HG03039 (cell line): Measurements from ENCODE around the gene ATXN7.
A peak's percentile ranks its signal among the peaks of the same experiment; 100 is the strongest.

ENCODE experiments used
- ATAC-seq: cut with Tn5 transposase; IDR thresholded peaks from one replicate; pipeline ENCODE4 v1.9.1; 2021; ENCODE audit warnings: mild to moderate bottlenecking, moderate library complexity; ENCODE audit not compliant: unreplicated experiment

ATXN7 gene

DNA sequence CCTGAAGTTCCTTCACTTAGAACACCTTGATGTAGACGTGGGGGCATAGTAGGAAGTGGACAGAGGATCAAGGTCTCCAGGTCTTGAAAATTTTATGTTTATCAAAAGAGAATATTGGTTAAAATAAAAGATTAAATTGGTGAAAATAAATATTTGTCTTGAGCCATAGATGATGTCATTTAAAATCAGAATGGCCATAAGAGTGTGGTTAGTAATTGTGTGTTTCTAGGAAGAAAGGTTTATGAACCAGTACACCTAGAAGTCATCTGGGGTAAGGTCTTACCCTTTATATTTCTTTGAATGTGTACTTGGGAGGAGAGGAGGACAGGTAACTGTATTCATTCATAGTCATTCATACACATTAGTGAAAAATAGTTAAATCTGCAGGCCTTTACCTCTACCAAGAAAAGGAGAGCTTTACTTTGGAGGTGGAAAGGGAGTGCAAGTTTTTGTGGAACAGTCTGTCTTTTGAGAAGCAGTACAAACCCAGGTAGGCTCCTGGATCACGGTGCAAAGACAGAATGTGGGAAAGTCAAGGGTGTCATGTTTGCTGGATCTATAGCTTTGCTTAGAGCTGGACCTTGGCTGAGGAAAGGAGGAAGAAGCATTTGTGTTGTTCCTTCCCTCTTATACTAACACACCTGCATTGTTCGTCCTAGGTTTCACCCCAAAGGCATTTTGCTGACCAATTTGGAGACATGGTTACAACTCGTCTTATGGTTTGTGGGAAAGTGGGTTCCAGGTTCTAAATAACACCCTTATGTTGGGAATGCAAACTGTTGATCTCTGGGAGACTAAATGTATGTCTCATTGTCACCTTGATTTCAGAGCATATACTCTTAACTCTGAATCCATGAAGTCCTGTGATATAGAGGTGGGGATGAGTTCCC, 42.3 kb downstream of the ATXN7 start:
- no peak for ATAC-seq

DNA sequence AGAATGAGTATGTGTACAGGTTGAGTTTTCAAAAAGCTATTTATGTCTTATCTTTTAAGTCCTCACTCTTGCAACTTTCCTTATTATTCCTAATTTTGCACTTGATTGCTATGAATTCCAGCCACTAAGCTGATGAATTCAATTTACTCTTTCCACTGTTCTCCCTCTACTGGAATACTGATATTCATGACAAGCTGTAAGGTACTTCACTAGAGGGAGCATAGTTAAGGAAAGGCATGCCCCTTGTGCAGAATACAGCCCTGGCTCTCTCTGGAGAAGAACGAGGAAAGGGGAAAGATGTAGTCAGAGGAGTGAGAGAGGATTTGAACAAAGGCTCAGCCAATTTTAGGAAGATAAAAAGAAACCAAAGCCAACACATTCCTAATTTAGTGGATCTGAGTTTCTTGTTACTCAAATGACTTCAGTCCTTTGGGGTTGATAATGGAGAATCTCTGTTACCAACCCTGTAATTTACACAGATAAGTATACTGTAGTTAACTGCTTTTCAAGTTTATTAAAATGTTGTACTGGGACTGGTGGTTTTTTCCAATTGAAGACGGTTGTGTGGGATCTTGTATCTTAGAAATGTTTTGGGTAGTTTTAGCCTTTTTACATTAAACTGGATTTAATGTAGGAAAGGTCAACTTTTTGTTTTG, 44.5 kb downstream of the ATXN7 start:
- no peak for ATAC-seq

DNA sequence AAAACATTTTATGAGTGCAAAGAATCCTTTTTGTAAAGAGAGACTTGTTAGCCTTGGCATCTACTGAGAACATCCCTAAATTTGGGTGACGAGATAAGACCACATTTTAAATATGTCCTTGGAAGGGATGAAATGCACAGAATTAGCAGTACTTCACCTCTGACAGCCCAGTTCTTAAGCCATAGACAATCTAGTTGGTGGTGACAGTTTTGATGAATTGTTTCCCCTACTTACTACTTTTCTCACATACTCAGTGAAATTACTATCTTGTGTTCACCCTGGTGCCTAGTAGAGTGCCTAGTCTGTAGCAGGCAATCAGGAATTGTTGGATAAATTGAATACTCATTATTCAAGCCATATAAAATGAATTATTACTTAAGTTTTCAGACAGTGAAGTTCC, 45.1 kb downstream of the ATXN7 start:
- ATAC-seq, result no peak

DNA sequence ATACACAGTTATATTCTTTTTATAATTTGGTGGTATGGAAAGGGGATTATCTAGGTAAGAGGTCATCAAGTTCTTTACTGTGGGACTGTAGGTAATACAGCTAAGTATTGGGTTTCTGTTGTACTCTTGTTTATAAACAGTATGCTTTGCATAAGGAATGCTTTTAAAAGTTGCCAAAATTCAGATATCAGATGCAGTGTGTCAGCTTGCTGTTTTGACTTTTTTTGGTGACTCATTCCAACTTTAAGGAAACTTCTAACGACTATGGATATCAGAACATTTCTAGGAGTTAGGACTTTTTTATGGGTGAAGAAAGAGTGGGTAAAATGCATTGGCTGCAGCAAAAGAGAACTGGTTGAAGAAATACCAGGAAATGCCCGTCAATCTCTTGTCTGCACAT, 45.8 kb downstream of the ATXN7 start:
- ATAC-seq, result no peak

DNA sequence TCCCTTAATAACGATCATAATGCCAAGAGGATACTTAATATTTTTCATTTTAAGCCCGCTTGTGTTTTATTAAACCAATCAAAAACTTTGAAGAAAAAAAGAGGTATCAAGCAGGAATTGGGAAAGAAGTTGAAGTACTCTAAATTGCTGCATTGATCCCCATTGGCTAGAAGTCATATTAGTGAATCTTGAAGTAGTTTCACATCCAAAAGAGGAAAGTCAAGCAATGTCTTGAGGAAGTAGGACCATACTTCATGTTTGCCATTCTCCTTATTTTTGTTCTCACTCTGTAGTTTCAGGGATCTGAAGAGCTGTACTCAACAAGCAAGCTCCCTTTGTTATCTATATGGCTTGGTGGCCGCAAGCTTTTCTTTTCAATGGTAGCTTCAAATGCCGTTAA, 46.3 kb downstream of the ATXN7 start:
- ATAC-seq, result no peak

DNA sequence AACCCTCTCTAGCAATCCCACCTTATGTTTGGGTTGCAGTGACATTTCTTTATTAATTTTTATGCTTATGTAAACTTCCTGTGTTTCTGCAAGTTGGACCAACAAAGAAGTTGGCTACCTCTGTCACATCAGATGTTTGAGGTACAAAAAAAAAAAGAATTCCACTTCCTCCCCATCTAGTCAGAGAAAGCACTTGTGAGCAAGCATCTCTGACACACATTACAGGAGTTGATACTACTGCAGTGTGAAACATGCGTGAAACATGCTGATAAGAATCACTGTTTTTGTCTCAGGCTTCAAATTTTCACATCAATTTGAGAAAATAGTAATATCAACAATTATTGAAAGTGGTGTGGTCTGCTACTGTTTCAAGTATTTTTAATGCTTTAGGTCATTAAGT, 47.2 kb downstream of the ATXN7 start:
- no peak for ATAC-seq

DNA sequence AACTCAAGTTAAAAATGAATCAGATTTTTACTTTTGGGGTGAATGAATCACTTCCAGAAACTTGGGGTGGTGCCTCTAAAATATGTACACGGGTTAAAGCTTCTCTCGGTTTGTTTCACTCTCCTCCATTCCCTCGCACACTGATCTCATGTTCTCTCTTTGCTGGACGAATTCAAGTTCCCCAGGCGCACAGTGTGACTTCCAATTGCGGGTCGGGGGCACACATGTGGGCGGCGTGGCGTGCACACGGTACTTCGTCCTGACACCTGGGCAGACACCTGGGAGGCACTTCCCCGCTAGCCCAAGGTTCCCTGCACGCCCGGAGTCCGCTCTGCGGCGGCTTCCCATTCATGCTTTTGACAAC, 47.8 kb downstream of the ATXN7 start:
- ATAC-seq, result no peak

DNA sequence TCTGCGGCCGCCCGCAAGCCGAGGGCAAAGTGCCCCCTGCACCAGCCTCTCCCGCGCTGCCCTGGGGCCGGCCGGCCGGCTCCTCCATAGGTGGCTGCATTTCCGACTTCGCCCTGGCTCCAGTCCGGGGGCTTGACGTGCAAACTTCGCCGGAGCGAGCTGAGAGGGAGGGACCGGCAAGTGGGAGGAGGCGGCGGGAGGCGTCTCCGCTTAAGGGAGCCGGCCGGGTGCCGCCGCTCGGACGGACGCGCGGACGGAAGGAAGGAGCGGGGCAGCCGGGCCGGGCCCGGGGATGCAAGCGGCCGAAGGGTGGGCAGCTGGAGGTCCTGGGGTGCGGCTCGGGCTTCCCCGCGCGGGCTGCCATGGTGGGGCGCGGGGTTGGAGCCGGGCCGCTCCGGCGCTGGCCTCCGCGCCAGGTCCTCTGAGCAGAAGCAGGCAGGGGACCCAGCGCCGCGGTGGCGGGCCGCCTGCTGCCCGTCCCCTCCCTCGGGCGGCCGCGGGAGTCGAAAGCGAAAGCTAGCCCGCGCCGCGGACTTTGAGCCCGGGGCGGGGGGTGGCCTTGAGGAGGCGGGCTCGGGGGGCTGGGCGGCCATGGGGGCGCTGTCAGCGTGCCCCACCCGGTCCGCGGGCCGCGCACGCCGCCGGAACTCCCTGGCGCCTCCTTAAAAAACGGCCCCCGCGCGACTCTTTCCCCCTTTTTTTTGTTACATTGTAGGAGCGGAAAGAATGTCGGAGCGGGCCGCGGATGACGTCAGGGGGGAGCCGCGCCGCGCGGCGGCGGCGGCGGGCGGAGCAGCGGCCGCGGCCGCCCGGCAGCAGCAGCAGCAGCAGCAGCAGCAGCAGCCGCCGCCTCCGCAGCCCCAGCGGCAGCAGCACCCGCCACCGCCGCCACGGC, 48.5 kb downstream of the ATXN7 start, which contains the start of gene SCAANT1:
SCAANT1 (minus strand) TSS at position 511 of the 895 bp plus-strand sequence.
- ATAC-seq, result peak; percentile 73

DNA sequence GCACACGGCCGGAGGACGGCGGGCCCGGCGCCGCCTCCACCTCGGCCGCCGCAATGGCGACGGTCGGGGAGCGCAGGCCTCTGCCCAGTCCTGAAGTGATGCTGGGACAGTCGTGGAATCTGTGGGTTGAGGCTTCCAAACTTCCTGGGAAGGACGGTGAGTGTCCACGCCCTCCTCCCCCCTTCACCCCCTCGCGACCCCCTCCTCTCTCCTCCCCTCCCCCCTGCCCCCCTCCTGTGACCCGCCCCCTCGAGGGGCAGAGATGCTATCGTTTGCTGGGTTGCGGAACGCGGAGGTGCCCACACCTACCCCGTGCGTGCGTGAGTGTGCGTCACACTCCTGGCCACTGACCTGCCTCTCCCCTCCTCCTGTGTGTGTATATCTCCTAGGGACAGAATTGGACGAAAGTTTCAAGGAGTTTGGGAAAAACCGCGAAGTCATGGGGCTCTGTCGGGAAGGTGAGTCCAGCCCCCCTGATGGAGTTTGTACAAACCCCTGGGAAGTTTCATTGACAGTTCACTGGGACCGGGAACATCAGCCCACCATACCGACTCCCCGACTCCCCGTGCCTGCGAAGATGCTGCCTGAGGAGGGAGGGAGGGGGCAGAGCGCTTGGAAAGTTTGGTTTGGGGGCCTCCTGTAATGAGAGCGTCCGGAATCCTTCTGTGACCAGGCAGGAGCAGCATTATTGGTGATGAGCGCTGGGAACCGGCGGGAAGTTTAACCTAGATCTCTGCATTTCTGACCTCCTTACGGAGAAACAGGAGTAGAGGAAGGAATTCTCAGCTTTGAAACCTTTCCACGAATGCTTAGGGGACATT, 49.3 kb downstream of the ATXN7 start:
- peak; percentile 9 for ATAC-seq

DNA sequence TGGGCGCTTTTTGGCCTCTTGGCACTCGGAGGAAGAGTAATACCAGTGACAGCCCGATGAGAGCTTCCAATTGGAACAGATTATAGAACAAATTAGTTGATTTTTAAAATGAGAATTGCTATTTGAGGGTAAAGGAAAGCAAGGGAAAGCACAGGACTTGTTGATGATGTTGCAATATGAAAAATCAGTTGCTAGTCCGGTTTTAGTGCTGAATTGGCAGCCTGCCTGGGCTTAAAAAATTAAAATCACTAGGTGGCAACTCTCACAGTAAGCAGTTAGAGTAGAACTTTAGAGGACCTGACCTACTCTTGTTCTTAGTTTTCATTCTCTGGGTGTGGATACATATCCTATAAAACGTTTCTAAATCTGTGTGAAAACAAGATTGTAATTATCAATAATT, 50.6 kb downstream of the ATXN7 start:
- ATAC-seq, result no peak

DNA sequence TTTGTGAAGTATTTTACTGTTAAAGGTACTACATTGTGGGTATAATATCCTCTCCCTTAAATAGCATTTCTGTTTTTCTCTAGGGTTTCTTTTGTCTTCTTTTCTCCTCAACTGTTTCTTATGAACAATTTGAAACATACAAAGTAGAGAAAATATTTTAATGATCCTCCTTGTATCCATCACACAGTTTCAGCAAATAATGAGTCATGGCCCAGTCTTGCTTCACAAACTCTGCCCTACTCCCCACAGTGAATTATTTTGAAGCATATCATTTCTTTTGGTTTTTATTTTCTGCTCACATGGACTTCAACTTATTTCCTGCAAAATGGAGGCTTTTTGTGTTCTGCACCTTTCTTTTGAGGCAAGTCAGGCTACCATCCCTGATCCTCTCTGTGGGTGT, 54.7 kb downstream of the ATXN7 start:
- ATAC-seq, result no peak

DNA sequence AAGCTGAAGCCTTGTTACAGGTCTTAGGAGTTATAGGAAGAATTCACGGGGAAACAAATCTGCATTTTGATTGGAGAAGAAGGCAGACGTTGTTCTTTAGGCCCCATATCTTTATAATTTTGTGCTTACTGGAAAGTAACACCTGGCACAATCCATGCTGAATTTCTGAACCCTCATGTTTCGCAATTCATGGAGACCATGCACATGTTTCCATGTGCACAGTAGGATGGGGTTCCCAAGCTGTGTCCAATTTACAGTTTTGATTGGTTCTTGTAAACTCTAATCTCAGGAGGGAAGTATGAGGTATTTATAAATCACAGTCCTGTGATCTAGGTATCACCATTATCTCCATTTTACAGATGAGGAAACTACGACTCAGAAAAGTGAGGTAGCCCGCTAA, 56.3 kb downstream of the ATXN7 start:
- no peak for ATAC-seq

DNA sequence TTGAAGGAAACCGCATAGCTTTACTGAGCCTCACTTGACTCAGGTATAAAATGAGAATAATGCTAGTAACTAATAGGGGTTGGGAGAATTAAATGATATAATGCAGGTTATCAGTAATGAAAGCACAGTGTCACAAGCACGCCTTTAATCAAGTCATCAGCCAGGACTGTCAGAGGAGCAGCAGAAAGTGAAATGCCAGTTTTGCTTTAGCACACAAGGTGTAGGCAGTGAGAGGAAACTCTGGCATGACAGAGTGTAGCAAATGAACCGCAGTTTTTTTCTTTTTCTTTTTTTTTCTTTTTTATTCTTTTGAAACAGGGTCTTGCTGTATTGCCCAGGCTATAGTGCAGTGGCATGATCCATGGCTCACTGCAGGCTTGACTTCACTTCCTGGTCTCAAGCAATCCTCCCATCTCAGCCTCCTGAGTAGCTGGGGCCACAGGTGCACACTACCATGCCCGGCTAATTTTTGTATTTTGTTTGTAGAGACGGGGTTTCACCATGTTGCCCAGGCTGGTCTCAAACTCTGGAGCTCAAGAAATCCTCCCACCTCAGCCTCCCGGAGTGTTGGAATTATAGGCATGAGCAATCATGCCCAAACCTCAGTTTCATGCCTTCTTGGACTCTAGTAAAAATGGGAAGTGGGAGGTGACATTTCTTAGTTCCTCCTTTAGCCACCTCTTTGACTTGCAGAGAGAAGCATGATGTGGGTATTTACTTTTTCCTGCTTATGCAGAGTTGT, 58.2 kb downstream of the ATXN7 start:
- ATAC-seq, result peak; percentile 69

DNA sequence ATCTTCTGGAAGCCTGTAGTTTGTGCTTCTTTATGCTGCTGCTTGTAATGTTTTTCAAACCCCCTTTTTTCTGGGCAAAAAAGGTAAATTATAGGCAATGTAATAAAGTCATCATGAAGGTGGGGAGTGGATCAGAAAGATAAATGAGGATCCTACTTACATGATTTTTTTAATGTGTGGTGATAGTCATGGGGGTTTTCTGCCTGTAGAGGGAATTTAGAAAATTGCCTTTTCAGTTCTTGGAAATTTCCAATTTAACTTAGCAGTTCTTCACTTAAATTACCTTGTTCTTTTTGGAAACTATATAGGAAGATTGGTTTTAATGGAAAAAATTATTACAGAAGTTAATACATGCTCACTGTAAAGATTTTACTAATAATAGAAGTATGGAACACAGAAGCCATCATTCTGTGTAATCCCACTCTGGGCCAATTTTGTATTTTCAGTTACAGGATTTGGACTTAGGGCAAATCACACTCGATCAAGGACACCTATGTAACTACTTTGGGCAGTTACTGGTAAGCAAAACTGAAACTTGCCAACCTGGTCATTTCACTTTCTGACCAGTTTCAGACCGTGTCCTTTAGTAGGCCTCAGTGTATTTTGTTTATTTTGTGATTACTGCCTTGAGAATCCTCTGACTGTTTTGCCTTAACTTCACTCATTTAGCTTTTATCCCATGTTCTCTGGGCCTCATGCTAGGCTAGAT, 59.0 kb downstream of the ATXN7 start:
- ATAC-seq, result no peak

DNA sequence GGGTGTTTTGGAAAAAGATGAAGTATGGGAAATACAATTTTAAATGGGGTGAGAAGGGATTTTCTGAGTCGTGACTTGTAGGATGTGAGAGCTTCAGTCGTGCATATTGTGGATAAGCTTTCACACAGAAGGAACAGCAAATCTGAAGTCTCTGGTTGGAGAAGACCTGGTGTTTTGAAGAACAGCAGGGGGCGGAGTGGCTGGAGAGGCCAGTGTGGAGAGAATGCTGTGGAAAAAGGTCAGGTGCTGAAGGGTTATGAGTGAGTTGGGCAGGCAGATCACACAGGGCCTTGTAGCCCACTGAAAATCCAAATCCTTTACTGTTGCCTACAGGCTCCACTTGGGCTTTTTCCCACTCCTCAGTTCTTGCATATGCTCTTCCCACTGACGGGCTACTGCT, 62.6 kb downstream of the ATXN7 start:
- no peak for ATAC-seq

DNA sequence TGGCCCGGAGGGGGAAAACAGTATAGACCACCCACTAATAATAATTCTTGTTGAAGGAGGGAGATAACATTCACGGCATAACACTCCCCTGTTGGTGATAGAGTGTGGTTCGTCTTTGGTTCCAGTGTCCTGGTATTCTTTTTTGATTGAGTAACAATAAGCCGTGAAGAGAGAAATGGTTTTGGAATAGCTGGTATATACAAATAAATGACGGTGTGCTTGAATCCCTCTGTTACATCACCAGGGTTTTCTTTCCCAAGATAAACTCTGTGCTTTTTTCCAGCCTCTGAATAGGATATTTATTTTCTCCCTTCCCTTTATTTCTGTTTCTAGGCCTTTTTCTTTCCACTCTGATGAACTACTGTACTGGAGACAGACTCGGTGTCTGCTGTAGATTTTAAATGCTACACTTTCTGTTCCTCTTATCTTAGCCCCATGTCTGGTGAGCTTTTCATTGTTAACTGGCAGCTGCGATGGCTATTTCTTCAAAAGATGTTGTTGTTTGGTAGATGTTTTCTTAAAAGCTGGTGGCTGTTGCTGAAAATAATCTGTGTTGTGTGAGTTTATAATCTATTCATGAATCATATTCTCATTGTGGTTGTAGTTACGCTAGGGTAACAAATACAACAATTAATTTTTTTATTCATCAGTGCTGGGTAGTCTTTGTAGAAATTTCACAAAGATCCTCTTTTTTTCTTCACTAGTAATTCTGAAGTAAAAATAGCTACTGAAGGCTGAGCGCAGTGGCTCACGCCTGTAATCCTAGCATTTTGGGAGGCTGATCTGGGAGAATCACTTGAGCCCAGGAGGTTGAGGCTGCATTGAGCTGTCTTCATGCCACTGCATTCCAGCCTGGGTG, 64.0 kb downstream of the ATXN7 start:
- peak; percentile 53 for ATAC-seq

DNA sequence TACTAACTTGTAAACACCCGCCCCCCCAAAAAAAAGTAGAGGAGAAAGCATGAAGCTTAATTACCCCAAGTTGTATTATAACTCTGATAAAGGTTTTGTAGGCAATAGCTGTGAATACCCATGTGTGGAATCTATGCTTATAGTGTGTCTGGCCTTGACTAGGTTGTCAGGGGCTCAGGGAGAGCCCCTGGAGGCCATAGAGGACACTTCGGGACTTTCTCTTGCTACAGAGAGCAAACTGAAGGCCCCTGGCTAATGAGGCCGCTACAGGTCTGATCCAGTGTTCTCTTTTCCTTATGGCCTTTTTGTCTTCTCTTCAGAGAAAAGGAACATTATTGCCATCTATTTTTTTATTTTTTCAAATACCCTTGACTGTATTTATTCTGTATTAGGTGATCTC, 67.6 kb downstream of the ATXN7 start:
- ATAC-seq, result no peak

DNA sequence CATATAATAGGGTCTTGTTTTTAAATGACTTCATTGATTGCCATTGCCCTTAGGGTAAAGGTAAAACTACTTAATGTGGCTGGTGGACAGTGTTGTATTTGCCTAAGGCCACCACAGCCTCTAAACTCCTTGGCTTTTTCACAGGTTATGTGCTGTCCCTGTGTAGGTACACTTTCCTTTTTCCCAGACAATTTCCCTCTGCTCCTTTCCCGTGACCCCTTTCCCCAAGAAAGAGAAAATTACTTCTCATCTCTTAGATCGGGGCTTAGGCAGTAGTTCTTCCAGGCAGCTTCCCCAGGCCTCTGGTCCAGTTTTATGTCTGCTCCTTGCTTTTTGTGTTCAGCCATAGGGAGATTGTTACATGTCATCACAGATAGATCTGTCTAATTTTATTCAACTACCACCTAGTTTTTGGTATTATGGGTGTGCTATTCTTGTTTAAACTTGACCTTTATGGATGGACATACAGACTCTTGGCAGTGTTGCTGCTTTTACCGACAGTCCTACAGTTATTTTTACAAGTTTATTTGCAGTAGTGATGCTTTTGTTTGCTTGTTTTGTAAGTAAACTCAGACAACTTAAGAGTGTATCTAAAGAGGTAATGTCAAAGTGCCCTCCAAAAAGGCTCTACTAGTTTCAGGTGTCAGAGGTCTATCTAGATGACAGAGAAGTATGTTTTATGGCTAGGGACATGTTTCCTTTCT, 69.0 kb downstream of the ATXN7 start:
- no peak for ATAC-seq
